Measurements from ENCODE around the gene NUP210L.

The NUP210L gene

GRCh38 chr1:153962088-153963029, 192.5 kb downstream of the NUP210L start:
- peak; percentile 31 for DNase-seq (ENCODE audit: low read depth, low spot score)
- H3K4me3 ChIP-seq (ENCODE audit: low read depth, low read length): peak overlapping the region; percentile 85
- in situ Hi-C loops (cut with HindIII; ENCODE audit: low sequenced_read_pairs): loop anchor here (10.0 kb wide), 1 partner anchor 148 kb away; no protein-coding TSS in a partner anchor
- TF ChIP-seq CTCF (IDR thresholded peaks at IDR 0.05; ENCODE audit: low read depth, low read length): no peak

GRCh38 chr1:153961421-153961820, 193.5 kb downstream of the NUP210L start:
- no peak overlapping the region for H3K4me3 ChIP-seq (ENCODE audit: low read depth, low read length)
- no peak for TF ChIP-seq CTCF (IDR thresholded peaks at IDR 0.05; ENCODE audit: low read depth, low read length)
- in situ Hi-C loops (cut with HindIII; ENCODE audit: low sequenced_read_pairs): loop anchor here (10.0 kb wide), 1 partner anchor 147 kb away; no protein-coding TSS in a partner anchor
- DNase-seq (ENCODE audit: low read depth, low spot score): no peak

- no peak for DNase-seq (ENCODE audit: low read depth, low spot score)
- in situ Hi-C loops (cut with HindIII; ENCODE audit: low sequenced_read_pairs): loop anchor here (10.0 kb wide), 1 partner anchor 145 kb away; no protein-coding TSS in a partner anchor
- TF ChIP-seq CTCF (IDR thresholded peaks at IDR 0.05; ENCODE audit: low read depth, low read length): no peak
- no peak overlapping the region for H3K4me3 ChIP-seq (ENCODE audit: low read depth, low read length)
These were observed 194.7 kb downstream of the NUP210L start for GRCh38 chr1:153960206-153960605.

- TF ChIP-seq CTCF (IDR thresholded peaks at IDR 0.05; ENCODE audit: low read depth, low read length): no peak
- no peak for DNase-seq (ENCODE audit: low read depth, low spot score)
- H3K4me3 ChIP-seq (ENCODE audit: low read depth, low read length): no peak overlapping the region
- in situ Hi-C loops (cut with HindIII; ENCODE audit: low sequenced_read_pairs): no loop called here
These were observed 195.4 kb downstream of the NUP210L start for GRCh38 chr1:153959454-153959853.

GRCh38 chr1:153958961-153959260, 196.0 kb downstream of the NUP210L start:
- TF ChIP-seq CTCF (IDR thresholded peaks at IDR 0.05; ENCODE audit: low read depth, low read length): no peak
- no peak overlapping the region for H3K4me3 ChIP-seq (ENCODE audit: low read depth, low read length)
- DNase-seq (ENCODE audit: low read depth, low spot score): no peak
- in situ Hi-C loops (cut with HindIII; ENCODE audit: low sequenced_read_pairs): no loop called here

GRCh38 chr1:153958111-153958960, 196.5 kb downstream of the NUP210L start, which contains the start of gene CRTC2:
TSS of gene CRTC2 (minus strand) at chr1:153958612. CDS start at chr1:153958497, 115 bp downstream.
- peak within 1 kb of the TSS; percentile 65 for H3K4me3 ChIP-seq (ENCODE audit: low read depth, low read length)
- no peak for TF ChIP-seq CTCF (IDR thresholded peaks at IDR 0.05; ENCODE audit: low read depth, low read length)
- in situ Hi-C loops (cut with HindIII; ENCODE audit: low sequenced_read_pairs): no loop called here
- peak; percentile 97 for DNase-seq (ENCODE audit: low read depth, low spot score)

All from astrocyte of the spinal cord (primary cell).